SKM-1 treated with dmso at 0.1 percent for 144 hours (cell line): ENCODE data around the gene DEPDC1B.
"Not testable (repeated sequence)": the region's sequence is repeated elsewhere in the genome, so short reads cannot be mapped to it uniquely, and the experiment has no call there.

ENCODE experiments used
- DNase-seq: peaks from one replicate; lab custom pipeline; 2025; ENCODE audit not compliant: unreplicated experiment; lab: John Stamatoyannopoulos, UW

DEPDC1B gene

DNA sequence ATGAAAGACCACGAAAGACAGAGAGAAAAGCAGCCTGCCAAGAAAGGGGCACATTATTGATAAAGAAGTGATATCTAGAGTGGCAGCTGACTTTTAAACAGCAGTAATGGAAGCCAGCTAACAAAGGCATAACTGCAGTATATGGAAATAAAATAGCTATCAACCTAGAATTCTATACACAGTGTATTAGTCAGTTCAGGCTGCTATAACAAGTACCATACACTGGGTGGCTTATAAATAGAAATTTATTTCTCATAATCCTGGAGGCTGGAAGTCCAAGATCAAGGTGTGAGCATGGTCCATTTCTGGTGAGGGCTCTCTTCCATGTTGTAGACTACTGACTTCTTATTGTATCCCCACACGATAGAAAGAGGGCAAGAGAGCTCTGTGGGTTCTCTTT, 109.8 kb downstream of the DEPDC1B start:
- no peak for DNase-seq

DNA sequence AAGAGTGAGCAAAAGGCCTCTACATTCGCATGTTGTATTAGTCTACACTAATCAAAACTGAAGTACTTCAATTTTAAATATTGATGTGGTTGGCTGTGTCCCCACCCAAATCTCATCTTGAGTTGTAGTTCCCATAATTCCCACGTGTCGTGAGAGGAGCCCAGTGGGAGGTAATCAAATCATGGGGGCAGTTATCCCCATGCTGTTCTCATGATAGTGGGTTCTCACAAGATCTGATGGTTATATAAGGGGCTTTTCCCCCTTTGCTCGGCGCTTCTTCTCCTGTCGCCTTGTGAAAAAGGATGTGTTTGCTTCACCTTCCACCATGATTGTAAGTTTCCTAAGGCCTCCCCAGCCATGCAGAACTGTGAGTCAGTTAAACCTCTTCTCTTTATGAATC, 112.7 kb downstream of the DEPDC1B start:
- not testable (repeated sequence) for DNase-seq

DNA sequence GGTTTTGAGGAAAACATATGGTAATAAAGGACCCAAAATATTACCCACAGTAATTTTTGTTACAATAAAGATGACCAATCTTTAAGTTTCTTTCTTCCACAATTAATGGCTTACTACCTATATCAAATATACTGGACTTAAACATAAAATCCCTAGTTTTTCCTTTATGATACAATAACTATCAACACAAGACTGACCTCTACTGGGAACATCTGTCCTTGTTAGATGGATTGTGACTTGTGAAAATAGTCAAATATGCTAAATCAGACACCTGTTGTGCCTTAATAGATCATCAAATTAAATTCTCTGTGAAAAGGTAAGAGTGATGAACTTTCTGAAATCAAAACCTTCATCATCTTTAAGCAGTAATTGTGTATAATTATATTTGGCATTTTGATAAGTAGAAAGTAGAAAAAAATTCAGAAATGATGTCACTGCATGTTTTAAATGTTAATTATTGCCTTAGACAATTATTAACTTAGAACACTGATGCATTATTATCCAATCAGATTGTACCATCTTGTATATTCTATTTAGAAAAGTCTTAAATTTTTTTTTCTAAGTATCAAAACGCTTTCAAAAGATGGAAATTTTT, 113.6 kb downstream of the DEPDC1B start:
- DNase-seq, result no peak

DNA sequence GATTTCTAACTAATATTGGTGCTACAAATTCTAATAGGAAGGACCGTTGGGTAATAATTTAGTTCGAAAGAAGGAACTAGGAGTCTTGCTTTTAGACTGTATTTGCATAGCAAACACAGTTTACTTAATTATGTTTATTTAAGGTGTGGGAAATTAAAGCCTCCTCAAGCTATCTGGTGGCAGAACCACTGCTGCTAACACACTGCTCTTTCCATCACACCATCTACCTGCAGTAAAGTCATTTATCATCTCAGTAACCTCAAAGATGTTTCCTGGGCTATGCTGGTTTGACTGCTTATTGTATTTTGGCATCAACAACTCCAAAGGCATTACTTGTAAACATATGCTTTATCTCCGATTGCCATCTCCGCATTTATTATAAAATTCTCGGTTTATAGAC, 114.3 kb downstream of the DEPDC1B start:
- DNase-seq, result no peak

GRCh38 chr5:60584304-60584703, 115.7 kb downstream of the DEPDC1B start:
- no peak for DNase-seq

- no peak for DNase-seq
Measured at GRCh38 chr5:60583616-60584015, 116.3 kb downstream of the DEPDC1B start.

GRCh38 chr5:60578315-60578714, 121.7 kb downstream of the DEPDC1B start:
- no peak for DNase-seq

- DNase-seq, result no peak
Measured at GRCh38 chr5:60577116-60577515, 122.8 kb downstream of the DEPDC1B start.

DNA sequence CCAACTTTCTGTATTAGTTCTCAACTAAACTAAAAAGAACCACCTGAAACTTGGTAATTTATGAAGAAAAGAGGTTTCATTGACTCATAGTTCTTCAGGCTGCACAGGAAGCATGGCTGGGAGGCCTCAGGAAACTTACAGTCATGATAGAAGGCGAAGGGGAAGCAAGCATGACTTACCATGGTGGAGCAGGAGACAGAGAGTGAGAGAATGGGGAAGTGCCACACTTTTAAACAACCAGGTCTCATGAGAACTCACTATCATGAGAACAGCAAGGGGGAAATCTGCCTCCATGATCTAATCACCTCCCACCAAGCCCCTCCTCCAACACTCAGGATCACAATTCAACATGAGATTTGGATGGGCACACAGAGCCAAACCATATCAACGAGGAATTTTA, 123.5 kb downstream of the DEPDC1B start:
- DNase-seq, result no peak

- DNase-seq, result no peak
Measured at GRCh38 chr5:60568646-60569045, 131.3 kb downstream of the DEPDC1B start.

DNA sequence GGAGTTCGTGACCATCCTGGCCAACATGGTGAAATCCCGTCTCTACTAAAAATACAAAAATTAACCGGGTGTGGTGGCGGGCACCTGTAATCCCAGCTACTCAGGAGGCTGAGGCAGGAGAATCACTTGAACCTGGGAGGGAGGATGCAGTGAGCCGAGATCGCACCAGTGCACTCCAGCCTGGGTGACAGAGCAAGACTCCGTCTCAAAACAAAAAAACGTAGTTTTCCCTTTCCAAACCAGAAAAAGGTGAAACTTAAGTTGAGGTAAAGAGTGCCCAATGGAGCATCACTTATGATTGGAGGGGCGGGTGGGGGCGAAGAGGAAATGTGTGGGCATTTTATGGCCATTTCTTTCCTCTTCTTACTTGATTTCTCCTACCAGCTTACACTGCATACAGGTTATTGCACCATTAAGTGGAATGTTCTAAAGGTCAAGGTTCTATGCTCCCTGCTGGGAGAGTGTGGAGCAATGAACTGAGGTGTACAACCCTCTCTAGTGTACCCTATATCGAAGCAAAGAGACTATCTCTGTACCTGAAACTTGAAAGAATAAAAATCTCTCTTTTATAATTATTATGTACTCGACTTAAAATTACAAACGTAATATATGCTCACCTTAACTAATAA, 136.2 kb downstream of the DEPDC1B start:
- DNase-seq, result no peak

DNA sequence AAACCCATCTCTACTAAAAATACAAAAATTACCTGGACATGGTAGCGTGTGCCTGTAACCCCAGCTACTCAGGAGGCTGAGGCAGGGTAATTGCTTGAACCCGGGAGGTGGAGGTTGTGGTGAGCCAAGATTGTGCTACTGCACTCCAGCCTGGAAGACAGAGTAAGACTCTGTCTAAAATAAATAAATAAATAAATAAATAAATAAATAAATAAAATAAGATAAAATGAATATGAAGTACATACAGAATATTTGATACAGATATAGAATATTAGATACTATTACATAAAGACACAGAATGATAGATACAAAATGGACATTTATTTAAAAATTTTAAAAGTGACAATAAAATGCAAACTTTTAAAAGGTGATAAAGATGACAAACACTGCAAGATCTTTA, 146.7 kb downstream of the DEPDC1B start:
- DNase-seq, result not testable (repeated sequence)

DNA sequence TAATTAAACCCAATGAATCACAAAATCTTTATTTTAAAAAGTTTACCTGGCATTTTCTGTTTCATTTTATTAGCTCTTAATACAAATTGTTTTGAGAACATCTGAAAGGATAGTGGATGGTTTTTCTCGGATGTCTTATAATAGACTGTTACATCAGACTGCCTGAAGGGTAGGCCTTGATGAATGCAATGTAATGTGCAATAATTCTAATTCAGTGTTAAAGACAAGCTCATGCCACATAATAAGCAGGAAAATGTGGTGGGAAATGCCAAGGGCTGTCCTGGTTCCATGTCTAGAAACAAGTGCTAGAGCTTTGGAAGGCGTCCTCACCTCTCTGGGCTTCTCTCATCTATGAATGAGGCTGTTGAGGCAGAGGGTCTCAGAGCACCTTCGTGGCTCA, 148.1 kb downstream of the DEPDC1B start:
- DNase-seq, result no peak

GRCh38 chr5:60551250-60551649, 148.7 kb downstream of the DEPDC1B start:
- no peak for DNase-seq

DNA sequence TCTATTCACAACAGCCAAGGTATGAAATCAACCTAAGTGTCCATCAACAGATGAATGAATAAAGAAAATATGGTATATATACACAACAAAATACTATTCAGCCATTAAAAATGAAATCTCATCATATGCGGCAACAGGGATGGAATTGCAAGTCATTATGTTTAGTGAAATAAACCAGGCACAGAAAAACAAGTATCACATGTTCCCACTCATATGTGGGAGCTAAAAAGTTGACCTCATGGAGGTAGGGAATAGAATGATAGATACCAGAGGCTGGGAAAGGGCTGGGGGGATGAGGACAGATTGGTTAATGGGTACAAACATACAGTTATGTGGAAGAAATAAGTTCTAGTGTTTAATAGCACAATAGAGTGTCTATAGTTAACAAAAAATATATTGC, 149.7 kb downstream of the DEPDC1B start:
- no peak for DNase-seq

GRCh38 chr5:60549841-60550240, 150.1 kb downstream of the DEPDC1B start:
- no peak for DNase-seq
